ENCODE results near the gene SSBP3. TPM values are rescaled to one million over a fixed set of nuclear protein-coding genes. Genes with fewer than 3 reads are reported as not detected.

Gene SSBP3
- total and polyA plus RNA-seq, 2 of the 13 experiments (the other 11 are each of a cell fraction or from before 2014, with no cell fraction given): 8.5 to 17.6 TPM

- TF ChIP-seq RBM22 (optimal IDR thresholded peaks at IDR 0.05; ENCODE audit: low read length) (no peak), THAP9 (CRISPR knock-in tag; IDR thresholded peaks at IDR 0.05; ENCODE audit: borderline replicate concordance) (no peak), GLI4 (CRISPR knock-in tag; IDR thresholded peaks at IDR 0.05; ENCODE audit: borderline replicate concordance) (no peak), CSRNP2 (CRISPR knock-in tag; conservative IDR thresholded peaks at IDR 0.05; ENCODE audit: low read depth) (no peak), THAP8 (CRISPR knock-in tag; IDR thresholded peaks at IDR 0.05; ENCODE audit: borderline replicate concordance) (no peak), NR0B2 (CRISPR knock-in tag; IDR thresholded peaks at IDR 0.05) (no peak), RFX5 (IDR thresholded peaks at IDR 0.05; ENCODE audit: low read depth, low read length) (no peak), HOMEZ (CRISPR knock-in tag; IDR thresholded peaks at IDR 0.05; ENCODE audit: low read depth) (no peak), ZFP36L2 (CRISPR knock-in tag; IDR thresholded peaks at IDR 0.05) (no peak), ZNF281 (CRISPR knock-in tag; IDR thresholded peaks at IDR 0.05; ENCODE audit: borderline replicate concordance) (no peak), ZNF138 (CRISPR knock-in tag; IDR thresholded peaks at IDR 0.05; ENCODE audit: low read depth) (no peak), MTF1 (CRISPR knock-in tag; IDR thresholded peaks at IDR 0.05) (no peak)
- in situ Hi-C loops (cut with HindIII; ENCODE audit: extremely low pct_ligation_motif_present, low pct_unique_long_range_greater_than_20kb): no loop called here
- ATAC-seq (no peak), DNase-seq (ENCODE audit: low spot score) (no peak), FAIRE-seq (no peak)
- intact Hi-C loops (cut with micrococcal nuclease; ENCODE audit: unreplicated experiment): no loop called here
- no peaks in the 10 kb centered on the region for H3K9me3 ChIP-seq (ENCODE audit: low read length)
- no TSS peak for BruUV-seq (replicated peaks)
- H3K27ac ChIP-seq (ENCODE audit: extremely low read length, insufficient read depth, low read length): no peak overlapping the region
- WGBS (ENCODE audit: low lambda C conversion rate): 100% methylated on average over 5 of the region's 7 CpGs
- H3K4me1 ChIP-seq (ENCODE audit: insufficient read depth, low read length): no peaks in the 10 kb centered on the region
- no peaks in the 10 kb centered on the region for H4K20me1 ChIP-seq (ENCODE audit: insufficient read depth, low read length)
- H3K27me3 ChIP-seq (ENCODE audit: control insufficient read depth in 1 of 2, insufficient read depth in 2 of 2, low read length in 2 of 2): no peaks in the 10 kb centered on the region
- no peak overlapping the region for H3K9ac ChIP-seq (ENCODE audit: insufficient read depth, low read depth, low read length)
- H3K4me2 ChIP-seq (ENCODE audit: low read depth, low read length): no peak overlapping the region
- H3K4me3 ChIP-seq (replicated peaks in 1 of 3; ENCODE audit: insufficient read depth in 1 of 3, low read depth in 2 of 3, low read length in 3 of 3): no peak overlapping the region
- H2AFZ ChIP-seq (ENCODE audit: low read length): no peak overlapping the region
- ChIA-PET POLR2A (no interaction called here), CTCF (ENCODE audit: low intra/inter-chr PET ratio, low total read pairs) (no interaction called here)
- no peaks in the 10 kb centered on the region for H3K79me2 ChIP-seq (ENCODE audit: insufficient read depth, low read length)
- H3K36me3 ChIP-seq (replicated peaks in 1 of 2; ENCODE audit: control insufficient read depth in 1 of 2, insufficient read depth in 2 of 2, low read length in 2 of 2): peaks cover 0 to 9% of the 10 kb centered on the region in 2 experiments; a peak in 1 of 5 replicates
Measured at GRCh38 chr1:54365398-54365797, 40.8 kb downstream of the SSBP3 start.
